ENCODE measurements around the gene GRK4. TPM values are rescaled to one million over a fixed set of nuclear protein-coding genes. Genes with fewer than 3 reads are reported as not detected.

Gene GRK4
- total RNA-seq, 1 donor from 2014 or later = 5.9 TPM

GRCh38 chr4:3040452-3041191 is 77.3 kb downstream of the GRK4 start:
- no peak for DNase-seq (ENCODE audit: low spot score)
- Mint-ChIP-seq H3K27ac (ENCODE audit: unreplicated experiment) (no peak overlapping the region), H3K4me1 (ENCODE audit: unreplicated experiment) (peaks cover 4% of the 10 kb centered on the region), H3K9me3 (ENCODE audit: unreplicated experiment) (no peaks in the 10 kb centered on the region), H3K36me3 (ENCODE audit: low read depth, unreplicated experiment) (no peaks in the 10 kb centered on the region), H3K4me3 (ENCODE audit: unreplicated experiment) (no peak overlapping the region), H3K27me3 (ENCODE audit: unreplicated experiment) (no peaks in the 10 kb centered on the region)
- TF ChIP-seq CTCF (IDR thresholded peaks at IDR 0.05; ENCODE audit: unreplicated experiment) = no peak

DNA sequence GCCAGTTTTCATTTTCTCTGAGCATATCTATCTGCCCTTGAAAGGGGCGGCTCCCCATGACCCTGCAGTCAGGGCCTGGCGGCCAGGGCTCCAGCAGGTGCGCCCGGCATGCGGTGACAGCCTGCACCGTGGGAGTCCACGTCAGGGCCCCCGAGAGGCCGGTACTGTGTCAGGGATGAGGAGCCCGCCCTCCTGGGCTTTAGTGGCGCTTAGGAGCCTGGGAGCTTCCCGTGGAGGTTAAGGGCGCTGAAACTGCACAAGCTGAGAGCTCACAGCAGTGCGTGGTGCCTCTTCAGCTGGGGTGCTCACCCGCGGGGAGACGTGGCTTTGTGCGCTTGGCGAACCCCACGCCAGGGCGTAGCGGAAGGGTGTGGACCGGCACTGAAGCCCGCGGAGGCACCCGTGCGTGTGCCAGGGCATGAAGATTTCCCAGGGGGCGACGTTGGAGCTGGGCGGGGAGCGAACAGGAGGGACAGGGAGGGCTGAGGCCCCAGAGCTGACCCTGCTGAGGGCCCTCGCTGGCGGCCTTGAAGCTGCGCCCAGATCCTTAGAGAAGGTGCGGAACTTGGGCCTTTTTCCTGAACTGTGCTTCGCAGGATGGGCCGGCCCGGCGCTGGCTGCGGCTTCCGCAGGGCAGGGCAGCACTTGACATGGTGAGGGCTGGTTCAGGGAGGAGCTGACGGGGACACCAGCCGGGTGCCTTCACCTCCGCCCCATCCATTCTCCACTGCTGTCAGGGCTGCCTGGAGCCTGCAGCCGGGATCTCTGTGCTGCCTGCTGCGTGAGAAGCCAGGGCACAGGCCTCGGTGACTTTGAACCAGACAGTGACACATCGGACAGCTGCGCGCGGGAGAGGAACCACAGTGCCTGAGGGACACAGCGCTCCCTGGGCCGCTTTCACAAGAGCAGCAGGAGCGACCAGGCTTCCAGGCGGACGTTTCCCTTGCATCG is 78.1 kb downstream of the GRK4 start:
- Mint-ChIP-seq H3K27ac (ENCODE audit: unreplicated experiment) (no peak overlapping the region), H3K9me3 (ENCODE audit: unreplicated experiment) (no peaks in the 10 kb centered on the region), H3K4me3 (ENCODE audit: unreplicated experiment) (no peak overlapping the region), H3K4me1 (ENCODE audit: unreplicated experiment) (peaks cover 4% of the 10 kb centered on the region), H3K36me3 (ENCODE audit: low read depth, unreplicated experiment) (no peaks in the 10 kb centered on the region), H3K27me3 (ENCODE audit: unreplicated experiment) (no peaks in the 10 kb centered on the region)
- no peak for DNase-seq (ENCODE audit: low spot score)
- no peak for TF ChIP-seq CTCF (IDR thresholded peaks at IDR 0.05; ENCODE audit: unreplicated experiment)

DNA sequence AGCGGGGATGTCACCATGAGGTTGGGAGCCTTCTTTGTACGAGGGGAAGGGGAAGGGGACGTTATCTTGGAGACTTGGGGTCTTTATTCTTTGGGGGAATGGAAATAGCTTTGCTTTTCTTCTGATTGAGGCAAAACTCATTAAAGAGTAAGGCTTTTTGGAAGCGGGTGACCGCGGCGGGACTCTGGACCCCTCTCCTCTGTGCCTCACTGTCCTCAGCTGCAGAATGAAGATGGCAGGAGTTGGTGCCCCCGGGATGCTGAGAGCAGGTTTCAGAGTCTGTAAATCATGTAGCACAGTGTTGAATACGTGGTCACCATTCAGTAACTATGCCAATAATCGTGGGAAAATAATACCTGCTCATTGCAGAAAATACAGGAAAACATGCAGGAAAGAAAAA is 78.9 kb downstream of the GRK4 start:
- Mint-ChIP-seq H3K27me3 (ENCODE audit: unreplicated experiment) (no peaks in the 10 kb centered on the region), H3K4me1 (ENCODE audit: unreplicated experiment) (peaks cover 3% of the 10 kb centered on the region), H3K4me3 (ENCODE audit: unreplicated experiment) (no peak overlapping the region), H3K9me3 (ENCODE audit: unreplicated experiment) (no peaks in the 10 kb centered on the region), H3K27ac (ENCODE audit: unreplicated experiment) (no peak overlapping the region), H3K36me3 (ENCODE audit: low read depth, unreplicated experiment) (no peaks in the 10 kb centered on the region)
- DNase-seq (ENCODE audit: low spot score) = no peak
- no peak for TF ChIP-seq CTCF (IDR thresholded peaks at IDR 0.05; ENCODE audit: unreplicated experiment)

DNA sequence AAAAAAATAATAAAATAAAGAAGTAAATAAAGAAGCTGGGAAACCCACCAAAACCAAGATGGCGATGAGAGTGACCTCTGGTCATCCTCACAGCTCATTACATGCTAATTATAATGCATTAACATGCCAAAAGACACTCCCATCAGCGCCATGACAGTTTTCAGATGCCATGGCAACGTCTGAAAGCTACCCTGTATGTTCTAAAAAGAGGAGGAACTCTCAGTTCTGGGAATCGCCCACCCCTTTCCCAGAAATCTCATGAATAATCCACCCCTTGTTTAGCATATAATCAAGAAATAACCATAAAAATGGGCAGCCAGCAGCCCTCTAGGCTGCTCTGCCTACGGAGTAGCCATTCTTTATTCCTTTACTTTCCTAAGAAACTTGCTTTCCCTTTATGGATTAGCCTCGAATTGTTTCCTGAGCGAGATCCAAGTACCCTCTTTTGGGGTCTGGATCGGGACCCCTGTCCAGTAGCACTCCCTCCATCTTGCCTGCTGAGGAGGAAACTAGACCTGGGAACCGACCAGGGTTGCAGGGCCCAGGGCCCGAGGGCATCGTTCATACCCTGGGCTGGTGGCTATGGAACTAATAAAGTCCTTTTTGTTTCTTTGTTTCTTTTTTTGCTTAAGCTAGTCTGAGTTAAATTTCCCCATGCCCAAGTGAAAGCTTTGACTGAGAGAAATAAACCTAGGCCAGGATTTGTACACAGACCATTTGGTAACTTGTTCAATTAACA is 80.1 kb downstream of the GRK4 start:
- no peak for TF ChIP-seq CTCF (IDR thresholded peaks at IDR 0.05; ENCODE audit: unreplicated experiment)

More for the DNA sequence above, 80.1 kb downstream of the GRK4 start:
- Mint-ChIP-seq H3K4me1 (ENCODE audit: unreplicated experiment) (no peaks in the 10 kb centered on the region), H3K9me3 (ENCODE audit: unreplicated experiment) (no peaks in the 10 kb centered on the region), H3K27me3 (ENCODE audit: unreplicated experiment) (no peaks in the 10 kb centered on the region), H3K36me3 (ENCODE audit: low read depth, unreplicated experiment) (no peaks in the 10 kb centered on the region), H3K27ac (ENCODE audit: unreplicated experiment) (no peak overlapping the region), H3K4me3 (ENCODE audit: unreplicated experiment) (no peak overlapping the region)
- DNase-seq (ENCODE audit: low spot score) = no peak
